ENCODE measurements around the gene PAX7.

The PAX7 gene

DNA sequence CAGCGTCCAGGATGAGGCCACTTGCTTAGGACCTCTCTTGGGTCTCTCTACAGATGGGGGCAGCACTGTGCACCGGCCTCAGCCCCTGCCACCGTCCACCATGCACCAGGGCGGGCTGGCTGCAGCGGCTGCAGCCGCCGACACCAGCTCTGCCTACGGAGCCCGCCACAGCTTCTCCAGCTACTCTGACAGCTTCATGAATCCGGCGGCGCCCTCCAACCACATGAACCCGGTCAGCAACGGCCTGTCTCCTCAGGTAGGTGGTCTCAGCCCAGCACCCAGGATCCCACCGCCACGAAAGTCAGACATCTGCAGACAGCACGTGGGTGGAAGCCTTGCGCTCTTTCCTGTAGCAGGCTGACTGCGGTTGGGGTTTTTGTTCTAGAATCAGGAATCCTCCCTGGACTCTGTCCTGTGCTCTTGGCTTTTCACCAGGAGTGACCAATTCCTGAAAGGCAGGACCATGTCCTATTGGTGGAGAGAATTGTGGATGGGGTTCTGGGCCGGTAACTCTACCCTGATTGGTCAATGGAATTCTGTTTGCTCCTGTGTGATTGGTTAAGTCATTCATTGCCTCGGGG lies 72.5 kb downstream of the PAX7 start:
- in situ Hi-C loops (cut with HindIII; ENCODE audit: low sequenced_read_pairs) = no loop called here
- no peak for DNase-seq (ENCODE audit: low read depth, low spot score)
- no peak for TF ChIP-seq CTCF (IDR thresholded peaks at IDR 0.05; ENCODE audit: low read depth, low read length)
- no peak overlapping the region for H3K4me3 ChIP-seq (ENCODE audit: low read depth, low read length)

DNA sequence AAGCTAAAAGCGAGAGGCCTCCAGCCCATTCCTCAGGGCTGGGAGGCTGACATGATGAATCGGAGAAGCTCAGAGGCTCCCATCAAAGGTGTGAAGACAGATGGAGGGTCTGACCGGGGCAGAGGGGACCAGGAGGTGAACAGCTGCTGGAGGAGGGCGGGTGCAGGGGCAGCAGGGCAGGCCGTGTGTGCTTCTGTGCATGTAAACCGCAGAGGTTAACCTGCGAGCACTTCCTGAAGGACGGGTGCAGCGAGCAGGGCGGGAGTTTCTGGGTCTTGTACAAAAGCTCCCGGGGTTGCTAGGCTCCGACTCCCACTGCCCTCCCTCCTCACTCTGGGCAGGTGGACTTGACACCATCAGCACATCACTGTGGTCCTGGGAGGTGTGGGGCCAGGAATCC lies 75.2 kb downstream of the PAX7 start:
- no peak overlapping the region for H3K4me3 ChIP-seq (ENCODE audit: low read depth, low read length)
- in situ Hi-C loops (cut with HindIII; ENCODE audit: low sequenced_read_pairs) = no loop called here
- TF ChIP-seq CTCF (IDR thresholded peaks at IDR 0.05; ENCODE audit: low read depth, low read length) = no peak

DNA sequence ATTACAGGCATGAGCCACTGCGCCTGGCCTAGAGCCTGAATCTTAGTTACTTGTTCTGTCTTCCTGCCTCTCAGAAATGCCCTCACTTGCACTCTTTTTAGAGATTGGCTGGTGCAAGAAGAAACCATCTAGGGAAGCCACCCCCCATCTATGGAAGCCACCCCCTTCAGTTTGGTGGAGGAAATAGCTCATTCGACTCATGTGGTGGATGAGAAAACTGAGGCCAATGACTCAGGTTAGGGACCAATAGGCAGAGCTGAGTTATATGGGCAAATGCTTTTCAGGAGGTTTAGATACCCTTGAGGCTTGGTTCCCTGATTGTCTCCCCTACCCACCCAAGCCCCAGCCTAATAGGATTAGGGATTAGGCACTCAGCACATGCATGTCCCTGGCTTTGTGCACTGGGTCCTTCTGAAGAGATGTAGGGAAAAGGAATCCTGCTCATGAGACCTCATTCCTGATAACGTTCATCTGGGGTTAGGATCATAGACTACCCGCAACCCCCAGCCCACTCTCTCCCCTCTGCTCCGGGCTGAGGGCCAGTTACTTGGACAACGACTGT lies 77.1 kb downstream of the PAX7 start:
- no peak for DNase-seq (ENCODE audit: low read depth, low spot score)
- in situ Hi-C loops (cut with HindIII; ENCODE audit: low sequenced_read_pairs) = no loop called here
- H3K4me3 ChIP-seq (ENCODE audit: low read depth, low read length) = no peak overlapping the region
- no peak for TF ChIP-seq CTCF (IDR thresholded peaks at IDR 0.05; ENCODE audit: low read depth, low read length)

More for the DNA sequence above, 75.2 kb downstream of the PAX7 start:
- no peak for DNase-seq (ENCODE audit: low read depth, low spot score)

DNA sequence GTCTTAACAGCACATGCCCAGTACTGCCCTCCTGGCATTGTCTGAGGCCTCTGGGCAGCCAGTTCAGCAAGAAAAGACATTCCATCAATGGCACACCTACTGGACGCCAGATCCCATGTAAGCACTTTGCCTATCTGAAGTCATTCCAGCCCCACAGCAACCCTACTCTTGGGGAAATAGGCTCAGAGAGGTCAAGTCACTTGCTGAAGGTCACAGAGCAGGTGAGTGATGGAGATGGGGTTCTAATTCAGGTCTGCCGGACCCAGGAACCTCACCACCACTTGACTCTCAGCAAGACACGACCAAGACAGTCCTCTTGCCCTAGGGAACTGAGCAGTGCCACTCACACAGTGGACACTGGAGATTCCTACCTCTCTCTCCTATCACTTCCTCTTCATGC lies 79.4 kb downstream of the PAX7 start:
- H3K4me3 ChIP-seq (ENCODE audit: low read depth, low read length) = no peak overlapping the region
- no peak for DNase-seq (ENCODE audit: low read depth, low spot score)
- in situ Hi-C loops (cut with HindIII; ENCODE audit: low sequenced_read_pairs) = no loop called here
- no peak for TF ChIP-seq CTCF (IDR thresholded peaks at IDR 0.05; ENCODE audit: low read depth, low read length)

- H3K4me3 ChIP-seq (ENCODE audit: low read depth, low read length) = no peak overlapping the region
- in situ Hi-C loops (cut with HindIII; ENCODE audit: low sequenced_read_pairs) = no loop called here
- DNase-seq (ENCODE audit: low read depth, low spot score) = no peak
- no peak for TF ChIP-seq CTCF (IDR thresholded peaks at IDR 0.05; ENCODE audit: low read depth, low read length)
Observed at GRCh38 chr1:18711003-18711402, 80.4 kb downstream of the PAX7 start.

- no peak overlapping the region for H3K4me3 ChIP-seq (ENCODE audit: low read depth, low read length)
- TF ChIP-seq CTCF (IDR thresholded peaks at IDR 0.05; ENCODE audit: low read depth, low read length) = no peak
- in situ Hi-C loops (cut with HindIII; ENCODE audit: low sequenced_read_pairs) = no loop called here
- DNase-seq (ENCODE audit: low read depth, low spot score) = no peak
Observed at GRCh38 chr1:18711536-18712251, 81.0 kb downstream of the PAX7 start.
